ENCODE data around the gene CALCOCO2. TPM values are rescaled to one million over a fixed set of nuclear protein-coding genes. Genes with fewer than 3 reads are reported as not detected.

Gene CALCOCO2
- total and polyA plus RNA-seq, 2 of the 13 experiments (the other 11 are each of a cell fraction or from before 2014, with no cell fraction given), result 72.9 to 111 TPM

GRCh38 chr17:48860034-48860433 is 29.2 kb downstream of the CALCOCO2 start (continued):
- no peak for TF ChIP-seq CREB1 (IDR thresholded peaks at IDR 0.05)
- no peak for TF ChIP-seq CREB1 (CRISPR knock-in tag; IDR thresholded peaks at IDR 0.05)
- TF ChIP-seq NFATC3 (CRISPR knock-in tag; IDR thresholded peaks at IDR 0.05), result no peak

GRCh38 chr17:48860456-48860855 is 29.6 kb downstream of the CALCOCO2 start:
- DNase-seq (ENCODE audit: low spot score) (no peak), FAIRE-seq (no peak), ATAC-seq (no peak)
- CTCF ChIA-PET (ENCODE audit: low intra/inter-chr PET ratio, low total read pairs), result no interaction called here
- Histone ChIP-seq H3K9me3 (ENCODE audit: low read length) (no peaks in the 10 kb centered on the region), H4K20me1 (ENCODE audit: insufficient read depth, low read length) (no peaks in the 10 kb centered on the region), H3K27ac (ENCODE audit: extremely low read length, insufficient read depth, low read length) (no peak overlapping the region), H3K79me2 (ENCODE audit: insufficient read depth, low read length) (no peaks in the 10 kb centered on the region), H3K9ac (ENCODE audit: insufficient read depth, low read depth, low read length) (no peak overlapping the region), H3K4me2 (ENCODE audit: low read depth, low read length) (no peak overlapping the region), H3K27me3 (ENCODE audit: control insufficient read depth in 1 of 2, insufficient read depth in 2 of 2, low read length in 2 of 2) (no peaks in the 10 kb centered on the region), H3K4me3 (replicated peaks in 1 of 3; ENCODE audit: insufficient read depth in 1 of 3, low read depth in 2 of 3, low read length in 3 of 3) (no peak overlapping the region), H3K36me3 (replicated peaks in 1 of 2; ENCODE audit: control insufficient read depth in 1 of 2, insufficient read depth in 2 of 2, low read length in 2 of 2) (peaks cover 20 to 41% of the 10 kb centered on the region in 2 experiments), H3K4me1 (ENCODE audit: insufficient read depth, low read length) (no peaks in the 10 kb centered on the region), H2AFZ (ENCODE audit: low read length) (no peak overlapping the region)
- no peak for TF ChIP-seq HOXA9 (CRISPR knock-in tag; IDR thresholded peaks at IDR 0.05; ENCODE audit: borderline replicate concordance)
- WGBS (ENCODE audit: low lambda C conversion rate), result 99% methylated on average over 4 of the region's 4 CpGs
- POLR2A ChIA-PET, result interaction anchor here (1.3 to 5.8 kb wide), 2 partner anchors 9 to 11 kb away, joined by 3 to 26 read pairs; no protein-coding TSS in a partner anchor
- intact Hi-C loops (cut with micrococcal nuclease; ENCODE audit: unreplicated experiment) (no loop called here), in situ Hi-C loops (cut with HindIII; ENCODE audit: extremely low pct_ligation_motif_present, low pct_unique_long_range_greater_than_20kb) (no loop called here)
- BruUV-seq (replicated peaks), result no TSS peak

- Histone ChIP-seq H3K27me3 (ENCODE audit: control insufficient read depth in 1 of 2, insufficient read depth in 2 of 2, low read length in 2 of 2) (no peaks in the 10 kb centered on the region), H3K27ac (ENCODE audit: extremely low read length, insufficient read depth, low read length) (no peak overlapping the region), H3K4me2 (ENCODE audit: low read depth, low read length) (no peak overlapping the region), H2AFZ (ENCODE audit: low read length) (no peak overlapping the region), H4K20me1 (ENCODE audit: insufficient read depth, low read length) (no peaks in the 10 kb centered on the region), H3K4me1 (ENCODE audit: insufficient read depth, low read length) (peaks cover 60% of the 10 kb centered on the region), H3K9ac (ENCODE audit: insufficient read depth, low read depth, low read length) (no peak overlapping the region), H3K4me3 (replicated peaks in 1 of 3; ENCODE audit: insufficient read depth in 1 of 3, low read depth in 2 of 3, low read length in 3 of 3) (no peak overlapping the region), H3K36me3 (replicated peaks in 1 of 2; ENCODE audit: control insufficient read depth in 1 of 2, insufficient read depth in 2 of 2, low read length in 2 of 2) (no peaks in the 10 kb centered on the region; a peak in 2 of 5 replicates), H3K9me3 (ENCODE audit: low read length) (no peaks in the 10 kb centered on the region), H3K79me2 (ENCODE audit: insufficient read depth, low read length) (no peaks in the 10 kb centered on the region)
- 81% methylated on average over 3 of the region's 3 CpGs for WGBS (ENCODE audit: low lambda C conversion rate)
- ChIA-PET POLR2A (interaction anchor here (0.7 kb wide), 1 partner anchor 8 kb away, joined by 3 read pairs; no protein-coding TSS in a partner anchor), CTCF (ENCODE audit: low intra/inter-chr PET ratio, low total read pairs) (no interaction called here)
- intact Hi-C loops (cut with micrococcal nuclease; ENCODE audit: unreplicated experiment) (no loop called here), in situ Hi-C loops (cut with HindIII; ENCODE audit: extremely low pct_ligation_motif_present, low pct_unique_long_range_greater_than_20kb) (no loop called here)
- no peak for FAIRE-seq
- no TSS peak for BruUV-seq (replicated peaks)
- no peak for DNase-seq (ENCODE audit: low spot score)
- no peak for ATAC-seq
- TF ChIP-seq ZKSCAN8 (CRISPR knock-in tag; IDR thresholded peaks at IDR 0.05; ENCODE audit: borderline replicate concordance), result peak; percentile 100
- no peak for TF ChIP-seq CBX5 (CRISPR knock-in tag; IDR thresholded peaks at IDR 0.05; ENCODE audit: borderline replicate concordance)
- no peak for TF ChIP-seq FOXA1 (IDR thresholded peaks at IDR 0.05)
- peak; percentile 42; the same call in 1 of the 2 replicates for TF ChIP-seq FOXA1 (CRISPR knock-in tag; IDR thresholded peaks at IDR 0.05)
- TF ChIP-seq ZNF512B (CRISPR knock-in tag; IDR thresholded peaks at IDR 0.05; ENCODE audit: borderline replicate concordance), result no peak
- no peak for TF ChIP-seq HNRNPL (IDR thresholded peaks at IDR 0.05; ENCODE audit: low read depth, low read length)
- TF ChIP-seq PRMT3 (CRISPR knock-in tag; IDR thresholded peaks at IDR 0.05; ENCODE audit: borderline replicate concordance, low read depth), result no peak
- no peak for TF ChIP-seq ELF4 (CRISPR knock-in tag; IDR thresholded peaks at IDR 0.05; ENCODE audit: borderline replicate concordance)
- TF ChIP-seq SAP130 (CRISPR knock-in tag; IDR thresholded peaks at IDR 0.05; ENCODE audit: low read depth), result no peak
- TF ChIP-seq ZC3H13 (CRISPR knock-in tag; IDR thresholded peaks at IDR 0.05), result 0 out of 2 replicates have a peak, but pooled peaks have one; percentile 30
- TF ChIP-seq TOPORS (CRISPR knock-in tag; IDR thresholded peaks at IDR 0.05), result no peak
- TF ChIP-seq ZNF33A (CRISPR knock-in tag; IDR thresholded peaks at IDR 0.05; ENCODE audit: borderline replicate concordance), result no peak
Measured at GRCh38 chr17:48868916-48869500, 38.2 kb downstream of the CALCOCO2 start.
